GM23338 (cell line): ENCODE data around the gene PLEKHN1. TPM values are rescaled to one million over a fixed set of nuclear protein-coding genes. Genes with fewer than 3 reads are reported as not detected.

Experiments used
- ATAC-seq: fragments of 200-7000 bp; cut with Tn5 transposase; 3 replicates; pipeline ENCODE4 v1.9.1; 2020
- DNase-seq: peaks from one replicate; pipeline ENCODE4 v3.0.0-alpha.2; 2015; ENCODE audit warnings: low spot score
- H2AFZ ChIP-seq: fragments of 200-600 bp; sonication (generic); 2 replicates; pipeline ENCODE4 v1.8.0; 2016; ENCODE audit warnings: antibody characterized with exemption, mild to moderate bottlenecking, moderate library complexity
- H3F3A ChIP-seq: fragments of 200-600 bp; sonication (generic); replicated peaks from 2 replicates; pipeline ENCODE4 v1.8.0; 2017; ENCODE audit warnings: antibody characterized with exemption, mixed run types, low read depth
- H3K27ac ChIP-seq: fragments of 200-600 bp; sonication (generic); 2 replicates; pipeline ENCODE4 v1.6.1; 2016; ENCODE audit warnings: low read depth
- H3K27me3 ChIP-seq: fragments of 200-600 bp; sonication (generic); 2 replicates; pipeline ENCODE4 v1.8.0; 2016; ENCODE audit warnings: mild to moderate bottlenecking, mixed run types, moderate library complexity; ENCODE audit not compliant: insufficient read depth
- H3K36me3 ChIP-seq: fragments of 200-600 bp; sonication (generic); 2 replicates; pipeline ENCODE4 v1.8.0; 2016; ENCODE audit warnings: mild to moderate bottlenecking; ENCODE audit not compliant: insufficient read depth
- H3K4me1 ChIP-seq: fragments of 200-600 bp; sonication (generic); 2 replicates; pipeline ENCODE4 v1.8.0; 2016; ENCODE audit warnings: mild to moderate bottlenecking, moderate library complexity; ENCODE audit not compliant: insufficient read depth
- H3K4me2 ChIP-seq: fragments of 200-600 bp; sonication (generic); 2 replicates; pipeline ENCODE4 v1.7.1; 2017; ENCODE audit warnings: mixed run types
- H3K4me3 ChIP-seq: fragments of 200-600 bp; sonication (generic); 2 replicates; pipeline ENCODE4 v1.6.1; 2016; ENCODE audit warnings: mixed run types
- H3K79me2 ChIP-seq: fragments of 200-600 bp; sonication (generic); replicated peaks from 2 replicates; pipeline ENCODE4 v1.8.0; 2017; ENCODE audit warnings: mild to moderate bottlenecking; ENCODE audit not compliant: insufficient read depth
- H3K9me2 ChIP-seq: fragments of 200-600 bp; sonication (generic); 2 replicates; pipeline ENCODE4 v1.8.0; 2017; ENCODE audit not compliant: insufficient read depth
- H4K20me1 ChIP-seq: fragments of 200-600 bp; sonication (generic); replicated peaks from 2 replicates; pipeline ENCODE4 v1.8.0; 2017; ENCODE audit warnings: mild to moderate bottlenecking; ENCODE audit not compliant: insufficient read depth
- H3K27ac Mint-ChIP-seq: 2 replicates; pipeline ENCODE4 v1.8.0; 2020; ENCODE audit warnings: inconsistent platforms, mild to moderate bottlenecking, moderate library complexity, mixed read lengths
- H3K27me3 Mint-ChIP-seq: 3 replicates; pipeline ENCODE4 v1.8.0; 2022; ENCODE audit warnings: low read depth, mild to moderate bottlenecking, moderate library complexity, mixed read lengths, inconsistent platforms; ENCODE audit not compliant: insufficient read depth, poor library complexity
- H3K36me3 Mint-ChIP-seq: 3 replicates; pipeline ENCODE4 v1.8.0; 2021; ENCODE audit warnings: low read depth, mild to moderate bottlenecking, inconsistent platforms, moderate library complexity, mixed read lengths
- H3K4me1 Mint-ChIP-seq: 3 replicates; pipeline ENCODE4 v1.8.0; 2020; ENCODE audit warnings: mild to moderate bottlenecking, inconsistent platforms, mixed read lengths
- H3K4me3 Mint-ChIP-seq: 3 replicates; pipeline ENCODE4 v1.8.0; 2021; ENCODE audit warnings: moderate library complexity, mild to moderate bottlenecking, inconsistent platforms, mixed read lengths
- H3K9me3 Mint-ChIP-seq: 3 replicates; pipeline ENCODE4 v1.8.0; 2020; ENCODE audit warnings: moderate library complexity, mild to moderate bottlenecking, inconsistent platforms, mixed read lengths
- CTCF ChIP-seq, 2 experiments: fragments of 200-600 bp in 1 of 2; sonication (generic) in 1 of 2; conservative IDR thresholded peaks; 2 replicates each; pipeline versions ENCODE4 v1.5.1 to v1.6.1; 2016 to 2017; ENCODE audit warnings: antibody characterized with exemption in 2 of 2, low read depth in 2 of 2, mild to moderate bottlenecking in 2 of 2, moderate library complexity in 1 of 2
- ETS1 ChIP-seq: IDR thresholded peaks from 2 replicates; pipeline ENCODE4 v1.6.1; 2016; ENCODE audit warnings: antibody characterized with exemption
- EZH2 ChIP-seq: fragments of 200-600 bp; sonication (generic); IDR thresholded peaks from one replicate; pipeline ENCODE4 v1.8.0; 2017; ENCODE audit warnings: antibody characterized with exemption, mild to moderate bottlenecking, low read depth; ENCODE audit not compliant: unreplicated experiment
- EZH2phosphoT487 ChIP-seq: fragments of 200-600 bp; sonication (generic); IDR thresholded peaks from one replicate; pipeline ENCODE4 v1.8.1; 2018; ENCODE audit warnings: antibody characterized with exemption; ENCODE audit not compliant: unreplicated experiment
- POLR2AphosphoS5 ChIP-seq: IDR thresholded peaks from 2 replicates; pipeline ENCODE4 v1.6.1; 2016; ENCODE audit warnings: antibody characterized with exemption, low read depth
- REST ChIP-seq: IDR thresholded peaks from one replicate; pipeline ENCODE4 v1.6.1; 2018; ENCODE audit warnings: antibody characterized with exemption; ENCODE audit not compliant: unreplicated experiment
- STAT1 ChIP-seq: IDR thresholded peaks from one replicate; pipeline ENCODE4 v1.6.1; 2016; ENCODE audit warnings: antibody characterized with exemption; ENCODE audit not compliant: unreplicated experiment
- ZNF114 ChIP-seq: fragments of 250-450 bp; sonication (Bioruptor Pico); IDR thresholded peaks from 2 replicates; pipeline ENCODE4 v1.5.0; 2020; ENCODE audit warnings: mild to moderate bottlenecking, moderate library complexity
- ZNF331 ChIP-seq: fragments of 250-450 bp; sonication (Bioruptor Pico); IDR thresholded peaks from 2 replicates; pipeline ENCODE4 v1.5.0; 2020; ENCODE audit warnings: low read depth, mild to moderate bottlenecking, moderate library complexity
- polyA plus RNA-seq: library from polyadenylated mRNA; unstranded; fragments of >200 nt; fragmentation: Nextera tagmentation; extraction: Ambion mirVana; gene quantifications from 2 replicates; pipeline ENCODE4 v1.2.1, GENCODE V29; 2016
- total RNA-seq: library from RNA; depleted of rRNA; stranded (reverse); fragments of >200 nt; shearing (Covaris generic); gene quantifications from 2 replicates; pipeline ENCODE4 v1.2.3, GENCODE V29; 2014

PLEKHN1 gene
- total and polyA plus RNA-seq, 2 experiments from 2014 or later = 1.4 to 3.3 TPM

- H3K79me2 ChIP-seq = no peaks in the 10 kb centered on the region
- H3K9me2 ChIP-seq = no peaks in the 10 kb centered on the region
- DNase-seq (no peak), ATAC-seq (no peak)
- H3K4me3 ChIP-seq = no peak overlapping the region
- Mint-ChIP-seq H3K4me3 (no peak overlapping the region), H3K27me3 (peaks cover 33% of the 10 kb centered on the region), H3K27ac (no peak overlapping the region), H3K36me3 (no peaks in the 10 kb centered on the region), H3K9me3 (no peaks in the 10 kb centered on the region; the same call in 2 of the 3 replicates), H3K4me1 (peaks cover 4% of the 10 kb centered on the region)
- no peak overlapping the region for H3K27ac ChIP-seq
- peaks cover 7% of the 10 kb centered on the region for H3F3A ChIP-seq
- peaks cover 25% of the 10 kb centered on the region; the same call in 1 of the 2 replicates for H3K27me3 ChIP-seq
- no peaks in the 10 kb centered on the region for H3K36me3 ChIP-seq
- TF ChIP-seq ETS1 (no peak), ZNF114 (CRISPR knock-in tag) (no peak), STAT1 (no peak), EZH2 (no peak), POLR2AphosphoS5 (no peak), ZNF331 (CRISPR knock-in tag) (no peak), REST (no peak), CTCF (conservative IDR thresholded peaks at IDR 0.05; ENCODE audit: low read depth in 2 of 2) (no peak), EZH2phosphoT487 (no peak)
- H3K4me2 ChIP-seq = no peak overlapping the region
- no peak overlapping the region for H2AFZ ChIP-seq
- 0 out of 2 replicates have a peak, but pooled peaks cover 2% of the 10 kb centered on the region for H4K20me1 ChIP-seq
- H3K4me1 ChIP-seq = no peaks in the 10 kb centered on the region; the same call in 1 of the 2 replicates
Measured at GRCh38 chr1:972726-973458, 6.6 kb downstream of the PLEKHN1 start.
